ENCODE measurements around the gene KCTD4. TPM values are rescaled to one million over a fixed set of nuclear protein-coding genes. Genes with fewer than 3 reads are reported as not detected.
A peak's percentile ranks its signal among the peaks of the same experiment; 100 is the strongest.

Gene KCTD4
- total and polyA plus RNA-seq, 2 donors (not counting 3 experiments of a cell fraction or from before 2014, with no cell fraction given) = not detected

DNA sequence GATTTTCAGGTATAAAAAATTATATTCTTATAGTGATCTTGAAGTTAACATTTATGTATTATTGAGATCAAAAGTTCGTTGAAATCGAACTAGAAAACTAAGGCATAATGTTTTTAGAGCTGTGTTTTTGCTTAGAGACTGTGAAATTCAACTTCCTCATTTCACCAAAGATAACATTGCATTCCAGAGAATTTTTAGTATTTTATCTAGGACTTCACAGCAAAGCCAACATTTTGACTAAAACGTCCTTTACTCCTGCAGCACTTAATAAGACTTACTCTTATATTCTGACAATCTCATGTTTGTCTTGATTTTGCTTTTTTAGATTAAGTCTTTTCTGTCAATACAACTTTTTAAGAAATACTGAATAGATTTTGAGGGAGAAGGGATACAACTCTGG is 4.7 kb downstream of the KCTD4 start:
- no peak overlapping the region for H3K27ac ChIP-seq (ENCODE audit: insufficient read depth, low read depth, low read length)
- H3K4me2 ChIP-seq (ENCODE audit: insufficient read depth, low read length) = no peak overlapping the region

More for the DNA sequence above, 4.7 kb downstream of the KCTD4 start:
- no peaks in the 10 kb centered on the region for H3K36me3 ChIP-seq (ENCODE audit: control insufficient read depth in 2 of 2, extremely low read depth in 1 of 2, insufficient read depth in 2 of 2, low read length in 2 of 2)
- dilution Hi-C loops (cut with MboI; ENCODE audit: extremely low pct_ligation_motif_present, low sequenced_read_pairs) = no loop called here
- H3K79me2 ChIP-seq (ENCODE audit: control insufficient read depth, insufficient read depth, low read length) = no peaks in the 10 kb centered on the region
- FAIRE-seq (no peak), DNase-seq (ENCODE audit: low read depth, low spot score) (peak; percentile 10)
- H3K9ac ChIP-seq (replicated peaks; ENCODE audit: extremely low read depth, insufficient read depth, low read length) = no peak overlapping the region
- no peak overlapping the region for H3K4me3 ChIP-seq (replicated peaks in 1 of 3; ENCODE audit: insufficient read depth in 1 of 3, low read depth in 1 of 3, low read length in 3 of 3)
- BruUV-seq (replicated peaks) = no TSS peak
- no peak for TF ChIP-seq MYC (IDR thresholded peaks at IDR 0.05; ENCODE audit: low read depth, low read length)
- TF ChIP-seq POLR2AphosphoS5 (IDR thresholded peaks at IDR 0.05; ENCODE audit: insufficient read depth, low read depth, low read length) = no peak
- TF ChIP-seq CTCF (IDR thresholded peaks at IDR 0.05; ENCODE audit: extremely low read depth in 1 of 2, insufficient read depth in 1 of 2, low read depth in 1 of 2, low read length in 2 of 2) = no peak
- no peak for TF ChIP-seq GATA2 (IDR thresholded peaks at IDR 0.05; ENCODE audit: insufficient read depth, insufficient read length, low read depth, low read length)
- no peak for TF ChIP-seq POLR2A (IDR thresholded peaks at IDR 0.05; ENCODE audit: low read depth, low read length)
- TF ChIP-seq, protein P1, sequence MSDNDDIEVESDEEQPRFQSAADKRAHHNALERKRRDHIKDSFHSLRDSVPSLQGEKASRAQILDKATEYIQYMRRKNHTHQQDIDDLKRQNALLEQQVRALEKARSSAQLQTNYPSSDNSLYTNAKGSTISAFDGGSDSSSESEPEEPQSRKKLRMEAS (IDR thresholded peaks at IDR 0.05; ENCODE audit: insufficient read depth, insufficient read length) = no peak
- TF ChIP-seq EZH2 (IDR thresholded peaks at IDR 0.05; ENCODE audit: borderline replicate concordance, low read depth, low read length, severe bottlenecking) = no peak
- TF ChIP-seq JUN (IDR thresholded peaks at IDR 0.05; ENCODE audit: borderline replicate concordance, insufficient read depth, insufficient read length, low read depth) = no peak
- no peak for TF ChIP-seq FOS (IDR thresholded peaks at IDR 0.05; ENCODE audit: borderline replicate concordance, insufficient read depth, low read length)
- H3K27me3 ChIP-seq (ENCODE audit: control insufficient read depth in 2 of 2, insufficient read depth in 2 of 2, low read length in 2 of 2) = no peaks in the 10 kb centered on the region
- CTCF ChIA-PET = interaction anchor here (1.2 to 1.3 kb wide), 2 partner anchors 23 to 85 kb away, joined by 3 to 4 read pairs; no protein-coding TSS in a partner anchor
- no peaks in the 10 kb centered on the region for H3K9me1 ChIP-seq (replicated peaks; ENCODE audit: control insufficient read depth, extremely low read depth, insufficient read depth, low read length)
- H3K9me3 ChIP-seq (replicated peaks; ENCODE audit: control insufficient read depth, insufficient read depth, low read length) = no peaks in the 10 kb centered on the region
- no peaks in the 10 kb centered on the region for H4K20me1 ChIP-seq (replicated peaks; ENCODE audit: control insufficient read depth, extremely low read depth, insufficient read depth, low read length)
- POLR2A ChIA-PET = interaction anchor here (0.5 kb wide), 1 partner anchor 158 kb away, joined by 5 read pairs; no protein-coding TSS in a partner anchor
- H2AFZ ChIP-seq (ENCODE audit: low read depth, low read length) = no peak overlapping the region
- intact Hi-C loops (cut with micrococcal nuclease) = no loop called here
- peaks cover 12% of the 10 kb centered on the region for H3K4me1 ChIP-seq (ENCODE audit: control insufficient read depth, extremely low read depth, insufficient read depth, low read length)
